ENCODE results near the gene PSORS1C2.

- TF ChIP-seq CTCF (IDR thresholded peaks at IDR 0.05; ENCODE audit: low read depth, low read length), result no peak
- TF ChIP-seq EZH2phosphoT487 (IDR thresholded peaks at IDR 0.05; ENCODE audit: low read depth), result no peak
Measured at GRCh38 chr6:31111712-31112111, 27.2 kb downstream of the PSORS1C2 start.
